OCI-LY3 (cell line): ENCODE results near the gene ATG4B.

Source experiments
- CTCF ChIP-seq: fragments of 200-600, 300-600 bp; sonication (generic); IDR thresholded peaks from 2 replicates; pipeline ENCODE4 v1.5.1; 2014; ENCODE audit warnings: antibody characterized with exemption, low read length, low read depth
- EZH2phosphoT487 ChIP-seq: fragments of 200-600 bp; shearing (Covaris generic); IDR thresholded peaks from 2 replicates; pipeline ENCODE4 v1.6.1; 2018; ENCODE audit warnings: antibody characterized with exemption, mixed run types, low read depth

- TF ChIP-seq CTCF (no peak), EZH2phosphoT487 (no peak)
These were observed 82.6 kb downstream of the ATG4B start for GRCh38 chr2:241720099-241720498.
